Measurements from ENCODE around the gene ARF3. TPM values are rescaled to one million over a fixed set of nuclear protein-coding genes. Genes with fewer than 3 reads are reported as not detected.

The ARF3 gene
- total and polyA plus RNA-seq, 2 donors (not counting 3 experiments of a cell fraction or from before 2014, with no cell fraction given), result 149 to 172 TPM

GRCh38 chr12:48927261-48927660 lies 30.0 kb downstream of the ARF3 start:
- Histone ChIP-seq H3K9me3 (replicated peaks; ENCODE audit: control insufficient read depth, insufficient read depth, low read length) (no peaks in the 10 kb centered on the region), H3K4me2 (ENCODE audit: insufficient read depth, low read length) (no peak overlapping the region), H3K79me2 (ENCODE audit: control insufficient read depth, insufficient read depth, low read length) (no peaks in the 10 kb centered on the region), H3K27me3 (ENCODE audit: control insufficient read depth in 2 of 2, insufficient read depth in 2 of 2, low read length in 2 of 2) (no peaks in the 10 kb centered on the region), H3K36me3 (ENCODE audit: control insufficient read depth in 2 of 2, extremely low read depth in 1 of 2, insufficient read depth in 2 of 2, low read length in 2 of 2) (peaks cover 3 to 7% of the 10 kb centered on the region in 2 experiments), H3K4me1 (ENCODE audit: control insufficient read depth, extremely low read depth, insufficient read depth, low read length) (peaks cover 11% of the 10 kb centered on the region), H3K4me3 (replicated peaks in 1 of 3; ENCODE audit: insufficient read depth in 1 of 3, low read depth in 1 of 3, low read length in 3 of 3) (no peak overlapping the region), H3K9ac (replicated peaks; ENCODE audit: extremely low read depth, insufficient read depth, low read length) (no peak overlapping the region), H2AFZ (ENCODE audit: low read depth, low read length) (no peak overlapping the region), H4K20me1 (replicated peaks; ENCODE audit: control insufficient read depth, extremely low read depth, insufficient read depth, low read length) (no peaks in the 10 kb centered on the region), H3K27ac (ENCODE audit: insufficient read depth, low read depth, low read length) (no peak overlapping the region), H3K9me1 (replicated peaks; ENCODE audit: control insufficient read depth, extremely low read depth, insufficient read depth, low read length) (no peaks in the 10 kb centered on the region)
- CTCF ChIA-PET, result interaction anchor here (1.1 to 1.7 kb wide), 4 partner anchors 9 to 74 kb away, joined by 3 to 10 read pairs (median 4); a partner anchor contains a TSS
- POLR2A ChIA-PET, result no interaction called here
- DNase-seq (ENCODE audit: low read depth, low spot score) (no peak), FAIRE-seq (no peak)
- TF ChIP-seq EZH2 (IDR thresholded peaks at IDR 0.05; ENCODE audit: borderline replicate concordance, low read depth, low read length, severe bottlenecking), result no peak
- TF ChIP-seq POLR2A (IDR thresholded peaks at IDR 0.05; ENCODE audit: low read depth, low read length), result no peak
- TF ChIP-seq MYC (IDR thresholded peaks at IDR 0.05; ENCODE audit: low read depth, low read length), result no peak
- TF ChIP-seq CTCF (IDR thresholded peaks at IDR 0.05; ENCODE audit: extremely low read depth in 1 of 2, insufficient read depth in 1 of 2, low read depth in 1 of 2, low read length in 2 of 2), result no peak
- no peak for TF ChIP-seq MAX (IDR thresholded peaks at IDR 0.05; ENCODE audit: insufficient read depth, insufficient read length)
- no peak for TF ChIP-seq GATA2 (IDR thresholded peaks at IDR 0.05; ENCODE audit: insufficient read depth, insufficient read length, low read depth, low read length)
- no peak for TF ChIP-seq FOS (IDR thresholded peaks at IDR 0.05; ENCODE audit: borderline replicate concordance, insufficient read depth, low read length)
- TF ChIP-seq POLR2AphosphoS5 (IDR thresholded peaks at IDR 0.05; ENCODE audit: insufficient read depth, low read depth, low read length), result no peak
- no peak for TF ChIP-seq JUN (IDR thresholded peaks at IDR 0.05; ENCODE audit: borderline replicate concordance, insufficient read depth, insufficient read length, low read depth)
- no TSS peak for BruUV-seq (replicated peaks)
- dilution Hi-C loops (cut with MboI; ENCODE audit: extremely low pct_ligation_motif_present, low sequenced_read_pairs) (no loop called here), intact Hi-C loops (cut with micrococcal nuclease) (loop anchor here (5.0 kb wide), 1 partner anchor 50 kb away; the partner anchor contains the start of gene WNT1)

All from endothelial cell of umbilical vein (primary cell).